Tibial nerve (tissue), 4 donors: Measurements from ENCODE around the gene NUP155. TPM values are rescaled to one million over a fixed set of nuclear protein-coding genes. Genes with fewer than 3 reads are reported as not detected.
"Not testable (repeated sequence)": the region's sequence is repeated elsewhere in the genome, so short reads cannot be mapped to it uniquely, and the experiment has no call there.

Experiments
- DNase-seq, 2 donors: peaks; one replicate each; pipeline ENCODE4 v3.0.0-alpha.2; 2019; ENCODE audit warnings: low spot score in 2 of 2
- H3K27ac ChIP-seq, 4 donors: fragments of 200-600 bp; sonication (generic) in 3 of 4; one replicate each; pipeline ENCODE4 v1.5.1; 2017 to 2019; ENCODE audit warnings: mild to moderate bottlenecking in 1 of 4
- H3K27me3 ChIP-seq, 2 donors: fragments of 200-600 bp; sonication (generic) in 1 of 2; one replicate each; pipeline versions ENCODE4 v1.5.1 to v1.6.0; 2017 to 2019
- H3K36me3 ChIP-seq, 3 donors: fragments of 200-600 bp; sonication (generic); one replicate each; pipeline ENCODE4 v1.5.1; 2018 to 2019
- H3K4me1 ChIP-seq, 4 donors: fragments of 200-600 bp; sonication (generic) in 3 of 4; one replicate each; pipeline ENCODE4 v1.5.1; 2017 to 2019
- H3K4me3 ChIP-seq, 4 donors: fragments of 200-600 bp; sonication (generic) in 3 of 4; one replicate each; pipeline ENCODE4 v1.5.1; 2017 to 2019; ENCODE audit warnings: mild to moderate bottlenecking in 1 of 4, moderate library complexity in 1 of 4
- H3K9me3 ChIP-seq, 4 donors: fragments of 200-600 bp; sonication (generic) in 3 of 4; one replicate each; pipeline ENCODE4 v1.5.1; 2017 to 2019
- EP300 ChIP-seq, 2 donors: sonication (generic); formaldehyde crosslinking; IDR thresholded peaks; one replicate each; pipeline ENCODE4 v1.6.1; 2017; ENCODE audit warnings: antibody characterized with exemption in 2 of 2, mild to moderate bottlenecking in 1 of 2
- POLR2A ChIP-seq, 2 donors: fragments of 450-650 bp; IDR thresholded peaks; one replicate each; pipeline ENCODE4 v1.6.1; 2017; ENCODE audit warnings: antibody characterized with exemption in 2 of 2, mild to moderate bottlenecking in 2 of 2, moderate library complexity in 2 of 2
- WGBS, 2 donors: methylation state at CpG; one replicate each; pipeline ENCODE4 v1.1.5; 2018; 5-methylcytosine and 5-hydroxymethylcytosine counted together
- total RNA-seq, 4 donors: library from RNA; depleted of rRNA; stranded (reverse); fragments of >200 nt; gene quantifications; one replicate each; pipeline ENCODE4 v1.1.0, GENCODE V29; 2016
- TF ChIP-seq, protein P1 (sequence below), 5 experiments: fragments of 200-600 bp in 3 of 5; fragments of 450-650 bp in 2 of 5; sonication (generic) in 3 of 5; IDR thresholded peaks; one replicate each; pipeline ENCODE4 v1.5.1; 2016 to 2019; ENCODE audit warnings: antibody characterized with exemption in 5 of 5, mild to moderate bottlenecking in 3 of 5, moderate library complexity in 2 of 5

NUP155 gene
- total RNA-seq, 4 donors from 2014 or later = 20.4 to 25.5 (median 22.6) TPM

GRCh38 chr5:37319037-37319782 lies 51.7 kb downstream of the NUP155 start:
- no peaks in the 10 kb centered on the region for H3K27me3 ChIP-seq
- 92 to 96% methylated on average over 3 of the region's 3 CpGs for WGBS, 2 donors
- no peak overlapping the region for H3K4me3 ChIP-seq
- H3K27ac ChIP-seq = no peak overlapping the region
- DNase-seq = no peak
- TF ChIP-seq, protein P1, sequence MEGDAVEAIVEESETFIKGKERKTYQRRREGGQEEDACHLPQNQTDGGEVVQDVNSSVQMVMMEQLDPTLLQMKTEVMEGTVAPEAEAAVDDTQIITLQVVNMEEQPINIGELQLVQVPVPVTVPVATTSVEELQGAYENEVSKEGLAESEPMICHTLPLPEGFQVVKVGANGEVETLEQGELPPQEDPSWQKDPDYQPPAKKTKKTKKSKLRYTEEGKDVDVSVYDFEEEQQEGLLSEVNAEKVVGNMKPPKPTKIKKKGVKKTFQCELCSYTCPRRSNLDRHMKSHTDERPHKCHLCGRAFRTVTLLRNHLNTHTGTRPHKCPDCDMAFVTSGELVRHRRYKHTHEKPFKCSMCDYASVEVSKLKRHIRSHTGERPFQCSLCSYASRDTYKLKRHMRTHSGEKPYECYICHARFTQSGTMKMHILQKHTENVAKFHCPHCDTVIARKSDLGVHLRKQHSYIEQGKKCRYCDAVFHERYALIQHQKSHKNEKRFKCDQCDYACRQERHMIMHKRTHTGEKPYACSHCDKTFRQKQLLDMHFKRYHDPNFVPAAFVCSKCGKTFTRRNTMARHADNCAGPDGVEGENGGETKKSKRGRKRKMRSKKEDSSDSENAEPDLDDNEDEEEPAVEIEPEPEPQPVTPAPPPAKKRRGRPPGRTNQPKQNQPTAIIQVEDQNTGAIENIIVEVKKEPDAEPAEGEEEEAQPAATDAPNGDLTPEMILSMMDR (IDR thresholded peaks at IDR 0.05) = no peak
- TF ChIP-seq EP300 (IDR thresholded peaks at IDR 0.05) (no peak), POLR2A (IDR thresholded peaks at IDR 0.05) (no peak)
- H3K4me1 ChIP-seq = no peaks in the 10 kb centered on the region
- H3K9me3 ChIP-seq = no peaks in the 10 kb centered on the region
- peaks cover 3 to 98% (median 10%) of the 10 kb centered on the region in 3 donors for H3K36me3 ChIP-seq

- TF ChIP-seq EP300 (IDR thresholded peaks at IDR 0.05) (no peak), POLR2A (IDR thresholded peaks at IDR 0.05) (no peak)
- TF ChIP-seq, protein P1 (IDR thresholded peaks at IDR 0.05) = no peak
- Histone ChIP-seq H3K27ac (no peak overlapping the region), H3K4me3 (no peak overlapping the region), H3K4me1 (no peaks in the 10 kb centered on the region), H3K36me3 (peaks cover 3 to 99% (median 14%) of the 10 kb centered on the region in 3 donors), H3K27me3 (no peaks in the 10 kb centered on the region), H3K9me3 (no peaks in the 10 kb centered on the region)
- DNase-seq = no peak
- WGBS, 2 donors = 92 to 93% methylated on average over 4 of the region's 4 CpGs
These were observed 54.9 kb downstream of the NUP155 start for GRCh38 chr5:37316027-37316426.

DNA sequence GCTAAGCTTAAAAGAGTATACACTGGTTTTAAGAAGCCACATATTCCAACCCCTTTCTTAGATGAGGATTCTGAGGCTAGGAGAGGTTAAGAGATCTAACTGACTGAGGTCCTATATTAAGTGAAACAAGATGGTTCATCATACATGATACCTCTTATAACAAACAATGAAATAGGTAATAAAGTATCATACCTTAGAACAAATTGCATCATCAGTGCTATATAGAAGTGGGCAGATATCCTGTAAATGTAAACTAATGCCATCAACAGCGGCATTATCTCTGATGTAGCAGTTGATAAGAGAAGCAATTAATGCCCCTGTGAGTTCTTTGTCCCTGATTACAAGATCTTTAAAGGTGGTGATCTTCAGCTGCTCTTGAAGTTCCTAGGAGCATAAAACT lies 60.5 kb downstream of the NUP155 start:
- TF ChIP-seq, protein P1 (IDR thresholded peaks at IDR 0.05) = no peak
- no peak for TF ChIP-seq EP300 (IDR thresholded peaks at IDR 0.05)
- TF ChIP-seq POLR2A (IDR thresholded peaks at IDR 0.05) = no peak
- H3K4me3 ChIP-seq = no peak overlapping the region
- H3K36me3 ChIP-seq = peaks cover 0 to 99% (median 15%) of the 10 kb centered on the region in 3 donors
- no peak overlapping the region for H3K27ac ChIP-seq
- H3K4me1 ChIP-seq = no peaks in the 10 kb centered on the region
- WGBS, 2 donors = 97 to 100% methylated on average over 1 of the region's 1 CpG
- H3K27me3 ChIP-seq = no peaks in the 10 kb centered on the region
- no peaks in the 10 kb centered on the region for H3K9me3 ChIP-seq
- no peak for DNase-seq

DNA sequence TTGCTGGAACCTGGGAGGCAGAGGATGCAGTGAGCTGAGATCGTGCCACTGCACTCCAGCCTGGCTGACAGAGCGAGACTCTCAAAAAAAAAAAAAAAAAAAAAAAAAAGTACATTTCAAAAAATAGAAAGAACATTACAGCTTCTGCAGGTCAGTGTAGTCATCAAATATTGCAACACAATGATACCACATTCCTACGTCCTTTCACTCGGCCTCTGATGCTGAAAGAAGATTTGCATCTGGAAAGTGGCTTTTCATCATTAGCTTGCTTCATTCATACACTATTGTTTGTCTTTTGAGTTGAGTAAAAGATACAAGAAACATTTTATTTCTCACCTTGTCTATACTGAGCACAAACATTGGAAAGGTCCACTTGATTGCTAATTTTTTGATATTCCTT lies 62.1 kb downstream of the NUP155 start:
- DNase-seq = no peak
- Histone ChIP-seq H3K4me1 (no peaks in the 10 kb centered on the region), H3K9me3 (no peaks in the 10 kb centered on the region), H3K4me3 (no peak overlapping the region), H3K27ac (no peak overlapping the region), H3K27me3 (no peaks in the 10 kb centered on the region), H3K36me3 (peaks cover 0 to 99% (median 19%) of the 10 kb centered on the region in 3 donors)
- WGBS, 2 donors = 94 to 97% methylated on average over 4 of the region's 4 CpGs
- TF ChIP-seq, protein P1 (IDR thresholded peaks at IDR 0.05) = no peak
- TF ChIP-seq EP300 (IDR thresholded peaks at IDR 0.05) (no peak), POLR2A (IDR thresholded peaks at IDR 0.05) (no peak)

GRCh38 chr5:37304888-37305287 lies 66.0 kb downstream of the NUP155 start:
- TF ChIP-seq, protein P1 (IDR thresholded peaks at IDR 0.05) = no peak
- TF ChIP-seq EP300 (IDR thresholded peaks at IDR 0.05) = no peak
- TF ChIP-seq POLR2A (IDR thresholded peaks at IDR 0.05) = no peak
- Histone ChIP-seq H3K36me3 (peaks cover 0 to 100% (median 26%) of the 10 kb centered on the region in 3 donors), H3K27me3 (no peaks in the 10 kb centered on the region), H3K27ac (no peak overlapping the region), H3K9me3 (no peaks in the 10 kb centered on the region), H3K4me1 (no peaks in the 10 kb centered on the region), H3K4me3 (no peak overlapping the region)
- 96 to 97% methylated on average over 2 of the region's 2 CpGs for WGBS, 2 donors
- no peak for DNase-seq

GRCh38 chr5:37296313-37296712 lies 74.6 kb downstream of the NUP155 start:
- 63 to 81% methylated on average over 7 of the region's 7 CpGs for WGBS, 2 donors

More at GRCh38 chr5:37296313-37296712, 74.6 kb downstream of the NUP155 start:
- not testable (repeated sequence) for H3K4me3 ChIP-seq, H3K9me3 ChIP-seq, H3K4me1 ChIP-seq, DNase-seq, H3K27ac ChIP-seq, H3K27me3 ChIP-seq
- H3K36me3 ChIP-seq = peaks cover 0 to 83% (median 0%) of the 10 kb centered on the region in 3 donors
